GM11168 (cell line): ENCODE data around the gene SLAMF6.

Experiments used
- in situ Hi-C: fragments of 300-500 bp; cut with MboI; formaldehyde crosslinking; loops from one replicate; pipeline ENCODE4 v1.12.0; 2022; ENCODE audit warnings: low sequenced_read_pairs; ENCODE audit not compliant: unreplicated experiment

The SLAMF6 gene

DNA sequence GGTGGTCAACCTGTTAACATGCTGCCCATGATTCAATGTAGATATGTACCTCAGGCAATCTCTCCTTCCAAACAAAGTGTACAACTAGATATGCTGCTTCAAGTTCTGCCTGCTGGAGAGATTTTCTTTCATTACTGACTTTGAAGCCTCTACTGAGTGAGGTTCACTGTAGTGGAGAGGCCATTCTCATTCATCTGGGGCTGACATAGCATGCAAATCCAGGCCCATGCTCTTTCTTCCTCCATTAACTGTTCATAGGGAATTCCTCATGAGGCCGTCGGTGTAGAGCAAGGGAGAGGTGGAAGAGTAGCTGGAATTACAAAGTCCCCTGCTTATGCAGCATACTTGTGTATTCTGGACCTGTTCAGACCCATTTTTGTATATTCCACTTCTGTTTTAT lies 84.1 kb downstream of the SLAMF6 start:
- in situ Hi-C loops = no loop called here

GRCh38 chr1:160438317-160438918 lies 84.6 kb downstream of the SLAMF6 start:
- in situ Hi-C loops = no loop called here

GRCh38 chr1:160437432-160438316 lies 85.4 kb downstream of the SLAMF6 start:
- in situ Hi-C loops = no loop called here

DNA sequence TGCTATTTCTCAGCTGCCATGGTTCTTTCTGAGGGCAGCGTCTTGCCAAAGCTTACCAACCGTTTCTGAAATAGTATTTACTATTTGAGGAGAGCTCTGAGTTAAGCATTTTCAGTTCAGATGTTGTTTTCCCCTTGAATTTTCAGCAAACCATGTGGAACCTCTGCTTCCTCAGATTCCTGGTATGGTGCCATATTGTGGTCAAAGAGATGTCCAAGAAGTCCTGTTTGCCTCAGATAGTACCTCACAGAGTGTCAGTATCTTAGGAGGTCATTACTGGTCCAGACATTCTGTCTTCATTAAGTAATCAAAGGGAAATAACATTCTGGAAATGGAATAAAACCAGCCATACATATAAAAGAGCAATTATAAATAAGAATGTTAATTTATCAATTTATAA lies 86.1 kb downstream of the SLAMF6 start:
- in situ Hi-C loops = no loop called here
